Stimulated activated naive CD8-positive, alpha-beta T cell treated with anti-CD3 and anti-CD28 coated beads, Interleukin-15, Interleukin-2, amounts not matched to agents 100 ng/mL and 50 ng/mL, for 24 hours (primary cell): Measurements from ENCODE around the gene ZBTB7A.

ENCODE experiments used
- H3K27ac Mint-ChIP-seq: one replicate; pipeline ENCODE4 v1.8.0; 2021; ENCODE audit warnings: mild to moderate bottlenecking, mixed read lengths
- H3K27me3 Mint-ChIP-seq: one replicate; pipeline ENCODE4 v1.8.0; 2021; ENCODE audit warnings: mixed read lengths
- H3K36me3 Mint-ChIP-seq: one replicate; pipeline ENCODE4 v1.8.0; 2021; ENCODE audit warnings: low read depth, mixed read lengths
- H3K4me1 Mint-ChIP-seq: one replicate; pipeline ENCODE4 v1.8.0; 2021; ENCODE audit warnings: low read depth, mixed read lengths
- H3K4me3 Mint-ChIP-seq: one replicate; pipeline ENCODE4 v1.8.0; 2021; ENCODE audit warnings: mild to moderate bottlenecking, mixed read lengths
- H3K9me3 Mint-ChIP-seq: one replicate; pipeline ENCODE4 v1.8.0; 2021; ENCODE audit warnings: mixed read lengths

Gene ZBTB7A

GRCh38 chr19:4098493-4098892, 31.8 kb upstream of the ZBTB7A start:
- peaks cover 11% of the 10 kb centered on the region for H3K36me3 Mint-ChIP-seq
- peaks cover 5% of the 10 kb centered on the region for H3K4me1 Mint-ChIP-seq
- H3K27ac Mint-ChIP-seq: no peak overlapping the region
- H3K27me3 Mint-ChIP-seq: no peaks in the 10 kb centered on the region
- H3K4me3 Mint-ChIP-seq: no peak overlapping the region
- H3K9me3 Mint-ChIP-seq: no peaks in the 10 kb centered on the region

- Mint-ChIP-seq H3K4me1 (no peaks in the 10 kb centered on the region), H3K36me3 (peaks cover 15% of the 10 kb centered on the region), H3K27ac (no peak overlapping the region), H3K9me3 (no peaks in the 10 kb centered on the region), H3K27me3 (no peaks in the 10 kb centered on the region), H3K4me3 (no peak overlapping the region)
Observed at GRCh38 chr19:4097501-4097900, 30.8 kb upstream of the ZBTB7A start.

- no peak overlapping the region for H3K27ac Mint-ChIP-seq
- H3K36me3 Mint-ChIP-seq: peaks cover 15% of the 10 kb centered on the region
- H3K9me3 Mint-ChIP-seq: no peaks in the 10 kb centered on the region
- no peaks in the 10 kb centered on the region for H3K27me3 Mint-ChIP-seq
- H3K4me3 Mint-ChIP-seq: no peak overlapping the region
- H3K4me1 Mint-ChIP-seq: no peaks in the 10 kb centered on the region
Observed at GRCh38 chr19:4096049-4096892, 29.6 kb upstream of the ZBTB7A start.

DNA sequence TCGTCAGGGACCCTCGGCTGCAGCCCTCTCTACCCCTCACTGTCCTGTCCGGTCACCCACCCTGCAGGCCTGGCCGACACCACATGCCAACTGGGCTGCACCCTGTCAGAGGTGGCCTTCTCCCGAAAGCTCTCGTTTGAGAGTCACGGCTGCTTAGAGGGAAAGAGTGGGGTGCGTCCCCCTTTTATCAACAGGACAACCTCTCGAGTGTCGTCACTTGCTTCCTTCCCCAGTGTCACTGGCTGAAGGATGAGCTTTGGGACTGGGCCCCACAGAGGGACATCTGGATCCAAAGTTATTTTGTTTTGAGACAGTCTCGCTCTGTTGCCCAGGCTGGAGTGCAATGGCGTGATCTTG, 28.8 kb upstream of the ZBTB7A start:
- Mint-ChIP-seq H3K4me1 (no peaks in the 10 kb centered on the region), H3K27me3 (no peaks in the 10 kb centered on the region), H3K36me3 (peaks cover 15% of the 10 kb centered on the region), H3K4me3 (no peak overlapping the region), H3K27ac (no peak overlapping the region), H3K9me3 (no peaks in the 10 kb centered on the region)

GRCh38 chr19:4094761-4095487, 28.2 kb upstream of the ZBTB7A start:
- Mint-ChIP-seq H3K27ac (no peak overlapping the region), H3K36me3 (peaks cover 15% of the 10 kb centered on the region), H3K27me3 (no peaks in the 10 kb centered on the region), H3K9me3 (no peaks in the 10 kb centered on the region), H3K4me3 (no peak overlapping the region), H3K4me1 (peaks cover 3% of the 10 kb centered on the region)

- Mint-ChIP-seq H3K27me3 (no peaks in the 10 kb centered on the region), H3K4me3 (no peak overlapping the region), H3K36me3 (peaks cover 15% of the 10 kb centered on the region), H3K9me3 (no peaks in the 10 kb centered on the region), H3K4me1 (peaks cover 9% of the 10 kb centered on the region), H3K27ac (no peak overlapping the region)
Observed at GRCh38 chr19:4094291-4094690, 27.6 kb upstream of the ZBTB7A start.

GRCh38 chr19:4093643-4094175, 27.0 kb upstream of the ZBTB7A start:
- Mint-ChIP-seq H3K4me3 (no peak overlapping the region), H3K27ac (no peak overlapping the region), H3K9me3 (no peaks in the 10 kb centered on the region), H3K4me1 (peaks cover 15% of the 10 kb centered on the region), H3K36me3 (peaks cover 15% of the 10 kb centered on the region), H3K27me3 (no peaks in the 10 kb centered on the region)

DNA sequence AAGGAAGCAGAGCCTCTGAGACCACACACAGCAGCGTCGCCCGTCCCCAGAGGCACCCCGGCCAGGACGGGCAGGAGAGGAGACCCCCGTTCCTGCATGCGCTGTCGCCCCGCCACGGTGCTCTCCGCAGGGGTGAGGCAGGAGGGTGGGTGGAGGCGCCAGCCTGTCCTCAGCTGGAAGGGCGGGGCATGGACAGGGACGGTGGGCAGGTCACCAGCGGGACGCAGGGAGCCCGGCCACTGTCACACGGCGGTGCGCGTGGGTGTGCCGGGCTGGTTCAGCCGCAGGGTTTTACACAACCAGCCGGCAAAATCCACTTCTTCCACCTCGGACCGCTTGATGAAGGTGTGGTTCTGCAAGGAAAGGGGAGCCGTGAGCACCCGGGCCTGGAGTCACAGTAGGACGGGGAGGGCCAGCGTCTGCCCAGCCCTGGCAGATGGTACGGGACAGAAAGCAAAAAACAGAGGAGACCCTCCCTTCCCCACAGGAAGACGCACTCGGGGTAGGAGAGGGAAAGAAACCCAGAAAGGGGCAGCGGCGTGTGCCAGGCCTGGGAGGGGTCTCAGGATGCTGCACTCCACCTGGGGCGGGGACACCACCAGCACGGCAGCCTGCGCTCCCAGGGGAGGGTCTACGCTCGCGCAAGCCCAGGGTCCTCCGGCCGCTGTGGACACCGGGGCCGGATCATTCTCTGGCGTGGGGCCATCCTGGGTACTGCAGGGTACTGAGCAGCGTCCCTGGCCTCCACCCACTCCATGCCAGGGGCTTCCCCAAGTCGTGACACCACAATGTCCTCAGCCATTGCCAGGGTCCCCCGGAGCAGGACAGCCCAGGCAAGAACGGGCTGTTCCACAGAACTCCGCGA, 23.9 kb upstream of the ZBTB7A start:
- Mint-ChIP-seq H3K27me3 (no peaks in the 10 kb centered on the region), H3K36me3 (peaks cover 6% of the 10 kb centered on the region), H3K4me1 (peaks cover 44% of the 10 kb centered on the region), H3K9me3 (no peaks in the 10 kb centered on the region), H3K27ac (peak overlapping the region; percentile 88), H3K4me3 (no peak overlapping the region)

DNA sequence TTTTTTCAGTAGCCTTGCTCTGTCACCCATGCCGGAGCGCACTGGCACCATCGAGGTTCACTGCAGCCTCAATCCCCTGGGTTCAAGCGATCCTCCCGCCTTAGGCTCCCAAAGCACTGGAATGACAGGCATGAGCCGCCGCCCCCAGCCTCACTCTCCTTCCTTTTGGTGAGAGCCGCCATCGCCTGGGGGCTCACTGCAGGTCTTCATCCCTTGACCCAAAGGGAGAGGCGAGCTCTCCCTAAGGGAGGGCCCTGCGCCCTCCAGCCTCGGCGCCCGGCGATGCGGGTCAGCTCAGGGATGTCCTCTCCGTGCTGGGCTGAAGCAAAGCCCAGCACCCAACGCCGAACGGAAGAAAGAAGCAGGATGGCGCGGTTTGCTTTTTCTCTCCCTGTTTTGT, 23.2 kb upstream of the ZBTB7A start:
- Mint-ChIP-seq H3K4me3 (peak overlapping the region; percentile 69), H3K9me3 (no peaks in the 10 kb centered on the region), H3K36me3 (peaks cover 6% of the 10 kb centered on the region), H3K27me3 (no peaks in the 10 kb centered on the region), H3K27ac (peak overlapping the region; percentile 88), H3K4me1 (peaks cover 45% of the 10 kb centered on the region)

DNA sequence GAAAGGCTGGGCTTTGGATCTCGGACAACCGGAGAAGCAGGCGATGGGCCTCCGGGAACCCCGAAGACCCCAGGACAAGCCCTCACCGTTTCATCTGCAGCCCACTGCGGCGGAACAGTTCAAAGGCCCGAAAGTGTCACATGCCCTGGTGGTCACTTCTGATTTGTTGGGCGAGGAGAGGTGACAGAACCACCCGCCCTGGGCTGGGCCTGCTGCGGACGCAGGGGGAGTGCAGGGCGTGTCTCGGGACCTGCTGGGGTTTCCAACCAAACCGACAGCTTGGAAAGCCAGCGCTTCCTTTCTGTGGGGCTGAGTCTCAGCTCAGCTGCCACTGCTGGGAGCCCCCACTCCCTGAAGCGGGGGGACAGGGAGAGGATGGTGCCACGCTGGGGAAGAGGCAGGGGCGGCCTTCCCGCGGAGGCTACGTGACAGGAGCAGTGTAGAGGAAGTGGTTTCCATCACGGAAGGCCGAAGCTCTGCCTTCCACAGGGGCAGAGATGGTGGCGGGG, 22.8 kb upstream of the ZBTB7A start:
- Mint-ChIP-seq H3K4me1 (peaks cover 50% of the 10 kb centered on the region), H3K4me3 (peak overlapping the region; percentile 69), H3K27me3 (no peaks in the 10 kb centered on the region), H3K27ac (peak overlapping the region; percentile 88), H3K36me3 (peaks cover 6% of the 10 kb centered on the region), H3K9me3 (no peaks in the 10 kb centered on the region)

- H3K4me3 Mint-ChIP-seq: peak overlapping the region; percentile 69
- peaks cover 53% of the 10 kb centered on the region for H3K4me1 Mint-ChIP-seq
- peak overlapping the region; percentile 88 for H3K27ac Mint-ChIP-seq
- H3K36me3 Mint-ChIP-seq: peaks cover 6% of the 10 kb centered on the region
- no peaks in the 10 kb centered on the region for H3K9me3 Mint-ChIP-seq
- H3K27me3 Mint-ChIP-seq: no peaks in the 10 kb centered on the region
Observed at GRCh38 chr19:4088975-4089374, 22.3 kb upstream of the ZBTB7A start.

GRCh38 chr19:4087787-4088679, 21.3 kb upstream of the ZBTB7A start:
- no peaks in the 10 kb centered on the region for H3K9me3 Mint-ChIP-seq
- no peak overlapping the region for H3K27ac Mint-ChIP-seq
- no peaks in the 10 kb centered on the region for H3K27me3 Mint-ChIP-seq
- no peaks in the 10 kb centered on the region for H3K36me3 Mint-ChIP-seq
- H3K4me3 Mint-ChIP-seq: peak overlapping the region; percentile 37
- H3K4me1 Mint-ChIP-seq: peaks cover 62% of the 10 kb centered on the region

- Mint-ChIP-seq H3K4me3 (no peak overlapping the region), H3K9me3 (no peaks in the 10 kb centered on the region), H3K27me3 (no peaks in the 10 kb centered on the region), H3K27ac (peak overlapping the region; percentile 36), H3K4me1 (peaks cover 64% of the 10 kb centered on the region), H3K36me3 (no peaks in the 10 kb centered on the region)
Observed at GRCh38 chr19:4086411-4086867, 19.7 kb upstream of the ZBTB7A start.

GRCh38 chr19:4084547-4084877, 17.8 kb upstream of the ZBTB7A start:
- Mint-ChIP-seq H3K4me3 (peak overlapping the region; percentile 37), H3K36me3 (no peaks in the 10 kb centered on the region), H3K4me1 (peaks cover 57% of the 10 kb centered on the region), H3K27ac (no peak overlapping the region), H3K9me3 (no peaks in the 10 kb centered on the region), H3K27me3 (no peaks in the 10 kb centered on the region)
